Measurements from ENCODE around the gene AKR1A1.

The AKR1A1 gene

GRCh38 chr1:45542591-45542990, 8.0 kb upstream of the AKR1A1 start:
- in situ Hi-C loops (cut with MboI; ENCODE audit: low sequenced_read_pairs) = no loop called here
- Histone ChIP-seq H3K9me3 (no peaks in the 10 kb centered on the region), H3K27me3 (ENCODE audit: low read depth) (no peaks in the 10 kb centered on the region), H3K4me3 (no peak overlapping the region), H3K4me1 (peaks cover 3% of the 10 kb centered on the region; the same call in 1 of the 2 replicates), H3K36me3 (replicated peaks) (no peaks in the 10 kb centered on the region)
- DNase-seq (ENCODE audit: low spot score in 2 of 2) = no peak

- Histone ChIP-seq H3K4me3 (no peak overlapping the region), H3K27me3 (ENCODE audit: low read depth) (no peaks in the 10 kb centered on the region), H3K9me3 (no peaks in the 10 kb centered on the region), H3K4me1 (peaks cover 3% of the 10 kb centered on the region; the same call in 1 of the 2 replicates), H3K36me3 (replicated peaks) (no peaks in the 10 kb centered on the region)
- in situ Hi-C loops (cut with MboI; ENCODE audit: low sequenced_read_pairs) = no loop called here
- no peak for DNase-seq (ENCODE audit: low spot score in 2 of 2)
Measured at GRCh38 chr1:45543581-45544417, 6.8 kb upstream of the AKR1A1 start.

- no peak for DNase-seq (ENCODE audit: low spot score in 2 of 2)
- H3K36me3 ChIP-seq (replicated peaks) = no peaks in the 10 kb centered on the region
- H3K4me1 ChIP-seq = peaks cover 3% of the 10 kb centered on the region; the same call in 1 of the 2 replicates
- H3K4me3 ChIP-seq = no peak overlapping the region
- no peaks in the 10 kb centered on the region for H3K9me3 ChIP-seq
- in situ Hi-C loops (cut with MboI; ENCODE audit: low sequenced_read_pairs) = no loop called here
- no peaks in the 10 kb centered on the region for H3K27me3 ChIP-seq (ENCODE audit: low read depth)
Measured at GRCh38 chr1:45544530-45544929, 6.1 kb upstream of the AKR1A1 start.

- H3K36me3 ChIP-seq (replicated peaks) = no peaks in the 10 kb centered on the region
- H3K4me3 ChIP-seq = no peak overlapping the region
- H3K27me3 ChIP-seq (ENCODE audit: low read depth) = no peaks in the 10 kb centered on the region
- DNase-seq (ENCODE audit: low spot score in 2 of 2) = no peak
- H3K9me3 ChIP-seq = no peaks in the 10 kb centered on the region
- in situ Hi-C loops (cut with MboI; ENCODE audit: low sequenced_read_pairs) = no loop called here
- H3K4me1 ChIP-seq = peaks cover 5% of the 10 kb centered on the region; the same call in 1 of the 2 replicates
Measured at GRCh38 chr1:45545019-45545493, 5.6 kb upstream of the AKR1A1 start.

- DNase-seq (ENCODE audit: low spot score in 2 of 2) = no peak
- in situ Hi-C loops (cut with MboI; ENCODE audit: low sequenced_read_pairs) = no loop called here
Measured at GRCh38 chr1:45545553-45546310, 4.9 kb upstream of the AKR1A1 start.

GRCh38 chr1:45551684-45552083, 1.1 kb downstream of the AKR1A1 start:
- peaks cover 46% of the 10 kb centered on the region for H3K36me3 ChIP-seq (replicated peaks)
- DNase-seq (ENCODE audit: low spot score in 2 of 2) = no peak
- no peaks in the 10 kb centered on the region for H3K27me3 ChIP-seq (ENCODE audit: low read depth)
- H3K9me3 ChIP-seq = no peaks in the 10 kb centered on the region
- in situ Hi-C loops (cut with MboI; ENCODE audit: low sequenced_read_pairs) = no loop called here
- peaks cover 21% of the 10 kb centered on the region for H3K4me1 ChIP-seq
- H3K4me3 ChIP-seq = peak overlapping the region; percentile 71

More at GRCh38 chr1:45545553-45546310, 4.9 kb upstream of the AKR1A1 start:
- peaks cover 10% of the 10 kb centered on the region for H3K4me1 ChIP-seq
- H3K27me3 ChIP-seq (ENCODE audit: low read depth) = no peaks in the 10 kb centered on the region
- no peak overlapping the region for H3K4me3 ChIP-seq
- H3K36me3 ChIP-seq (replicated peaks) = no peaks in the 10 kb centered on the region
- H3K9me3 ChIP-seq = no peaks in the 10 kb centered on the region

- no peaks in the 10 kb centered on the region for H3K9me3 ChIP-seq
- peaks cover 48% of the 10 kb centered on the region for H3K36me3 ChIP-seq (replicated peaks)
- peak overlapping the region; percentile 7; the same call in 1 of the 2 replicates for H3K4me3 ChIP-seq
- peaks cover 21% of the 10 kb centered on the region for H3K4me1 ChIP-seq
- in situ Hi-C loops (cut with MboI; ENCODE audit: low sequenced_read_pairs) = no loop called here
- no peaks in the 10 kb centered on the region for H3K27me3 ChIP-seq (ENCODE audit: low read depth)
- DNase-seq (ENCODE audit: low spot score in 2 of 2) = no peak
Measured at GRCh38 chr1:45552331-45552730, 1.7 kb downstream of the AKR1A1 start.

- no peaks in the 10 kb centered on the region for H3K9me3 ChIP-seq
- no peak for DNase-seq (ENCODE audit: low spot score in 2 of 2)
- no peaks in the 10 kb centered on the region for H3K27me3 ChIP-seq (ENCODE audit: low read depth)
- H3K4me1 ChIP-seq = peaks cover 21% of the 10 kb centered on the region
- in situ Hi-C loops (cut with MboI; ENCODE audit: low sequenced_read_pairs) = no loop called here
- peaks cover 59% of the 10 kb centered on the region for H3K36me3 ChIP-seq (replicated peaks)
- no peak overlapping the region for H3K4me3 ChIP-seq
Measured at GRCh38 chr1:45554198-45554597, 3.6 kb downstream of the AKR1A1 start.

- H3K9me3 ChIP-seq = no peaks in the 10 kb centered on the region
- H3K36me3 ChIP-seq (replicated peaks) = peaks cover 60% of the 10 kb centered on the region
- DNase-seq (ENCODE audit: low spot score in 2 of 2) = no peak
- H3K4me1 ChIP-seq = peaks cover 6% of the 10 kb centered on the region
- H3K4me3 ChIP-seq = no peak overlapping the region
- no peaks in the 10 kb centered on the region for H3K27me3 ChIP-seq (ENCODE audit: low read depth)
- in situ Hi-C loops (cut with MboI; ENCODE audit: low sequenced_read_pairs) = no loop called here
Measured at GRCh38 chr1:45557422-45557944, 6.9 kb downstream of the AKR1A1 start.

- Histone ChIP-seq H3K4me3 (no peak overlapping the region), H3K9me3 (no peaks in the 10 kb centered on the region), H3K36me3 (replicated peaks) (peaks cover 62% of the 10 kb centered on the region), H3K4me1 (no peaks in the 10 kb centered on the region), H3K27me3 (ENCODE audit: low read depth) (no peaks in the 10 kb centered on the region)
- in situ Hi-C loops (cut with MboI; ENCODE audit: low sequenced_read_pairs) = loop anchor here (10.0 kb wide), 1 partner anchor 209 kb away; no protein-coding TSS in a partner anchor
- DNase-seq (ENCODE audit: low spot score in 2 of 2) = no peak
Measured at GRCh38 chr1:45563843-45564242, 13.2 kb downstream of the AKR1A1 start.

- Histone ChIP-seq H3K4me1 (peaks cover 1% of the 10 kb centered on the region; the same call in 1 of the 2 replicates), H3K4me3 (no peak overlapping the region), H3K36me3 (replicated peaks) (peaks cover 71% of the 10 kb centered on the region), H3K27me3 (ENCODE audit: low read depth) (no peaks in the 10 kb centered on the region), H3K9me3 (no peaks in the 10 kb centered on the region)
- in situ Hi-C loops (cut with MboI; ENCODE audit: low sequenced_read_pairs) = loop anchor here (5.0 to 10.0 kb wide), 2 partner anchors 59 to 212 kb away; no protein-coding TSS in a partner anchor
- no peak for DNase-seq (ENCODE audit: low spot score in 2 of 2)
Measured at GRCh38 chr1:45566722-45567121, 16.1 kb downstream of the AKR1A1 start.

GRCh38 chr1:45567911-45568310, 17.3 kb downstream of the AKR1A1 start:
- in situ Hi-C loops (cut with MboI; ENCODE audit: low sequenced_read_pairs) = loop anchor here (5.0 to 10.0 kb wide), 2 partner anchors 61 to 213 kb away; no protein-coding TSS in a partner anchor
- Histone ChIP-seq H3K27me3 (ENCODE audit: low read depth) (no peaks in the 10 kb centered on the region), H3K9me3 (no peaks in the 10 kb centered on the region), H3K36me3 (replicated peaks) (peaks cover 62% of the 10 kb centered on the region), H3K4me3 (no peak overlapping the region), H3K4me1 (peaks cover 3% of the 10 kb centered on the region; the same call in 1 of the 2 replicates)
- no peak for DNase-seq (ENCODE audit: low spot score in 2 of 2)

GRCh38 chr1:45568421-45568820, 17.8 kb downstream of the AKR1A1 start:
- Histone ChIP-seq H3K27me3 (ENCODE audit: low read depth) (no peaks in the 10 kb centered on the region), H3K4me1 (peaks cover 3% of the 10 kb centered on the region; the same call in 1 of the 2 replicates), H3K36me3 (replicated peaks) (peaks cover 57% of the 10 kb centered on the region), H3K9me3 (no peaks in the 10 kb centered on the region), H3K4me3 (no peak overlapping the region)
- in situ Hi-C loops (cut with MboI; ENCODE audit: low sequenced_read_pairs) = loop anchor here (5.0 to 10.0 kb wide), 2 partner anchors 61 to 214 kb away; no protein-coding TSS in a partner anchor
- no peak for DNase-seq (ENCODE audit: low spot score in 2 of 2)
